CD4-positive, alpha-beta T cell treated with Interleukin-2 at 100 ng/mL for 4 hours (primary cell): Measurements from ENCODE around the gene ARPIN.
A peak's percentile ranks its signal among the peaks of the same experiment; 100 is the strongest.
"Not testable (repeated sequence)": the region's sequence is repeated elsewhere in the genome, so short reads cannot be mapped to it uniquely, and the experiment has no call there.

ENCODE experiments used
- DNase-seq: peaks from one replicate; pipeline ENCODE4 v3.0.0-alpha.2; 2020; ENCODE audit warnings: low spot score

Gene ARPIN

GRCh38 chr15:89910891-89911626 lies 1.7 kb downstream of the ARPIN start:
- no peak for DNase-seq

- DNase-seq: no peak
These were observed 3.1 kb downstream of the ARPIN start for GRCh38 chr15:89909611-89910010.

GRCh38 chr15:89908226-89908625 lies 4.5 kb downstream of the ARPIN start:
- no peak for DNase-seq

- DNase-seq: no peak
These were observed 5.5 kb downstream of the ARPIN start for GRCh38 chr15:89907289-89907688.

- no peak for DNase-seq
These were observed 6.8 kb downstream of the ARPIN start for GRCh38 chr15:89905846-89906378.

- DNase-seq: no peak
These were observed 8.2 kb downstream of the ARPIN start for GRCh38 chr15:89904519-89904918.

- no peak for DNase-seq
These were observed 9.0 kb downstream of the ARPIN start for GRCh38 chr15:89903858-89904130.

- no peak for DNase-seq
These were observed 9.5 kb downstream of the ARPIN start for GRCh38 chr15:89903015-89903857.

- no peak for DNase-seq
These were observed 11.9 kb downstream of the ARPIN start for GRCh38 chr15:89900849-89901248.

- no peak for DNase-seq
These were observed 12.7 kb downstream of the ARPIN start for GRCh38 chr15:89899951-89900567.

- no peak for DNase-seq
These were observed 13.3 kb downstream of the ARPIN start for GRCh38 chr15:89899295-89899945.

GRCh38 chr15:89898614-89899294 lies 14.0 kb downstream of the ARPIN start:
- peak; percentile 50 for DNase-seq

- DNase-seq: no peak
These were observed 14.6 kb downstream of the ARPIN start for GRCh38 chr15:89898146-89898545.

GRCh38 chr15:89893696-89894447 lies 18.9 kb downstream of the ARPIN start, which contains the start of gene AP3S2:
Gene AP3S2 (minus strand): TSS chr15:89893994. CDS start chr15:89893949, 45 bp downstream.
- DNase-seq: peak; percentile 90

GRCh38 chr15:89893027-89893426 lies 19.7 kb downstream of the ARPIN start:
- DNase-seq: no peak

- DNase-seq: no peak
These were observed 24.4 kb downstream of the ARPIN start for GRCh38 chr15:89888214-89888804.

GRCh38 chr15:89885611-89886010 lies 27.1 kb downstream of the ARPIN start:
- no peak for DNase-seq

- not testable (repeated sequence) for DNase-seq
These were observed 27.6 kb downstream of the ARPIN start for GRCh38 chr15:89885179-89885578.

GRCh38 chr15:89883518-89883917 lies 29.2 kb downstream of the ARPIN start:
- no peak for DNase-seq

- no peak for DNase-seq
These were observed 32.0 kb downstream of the ARPIN start for GRCh38 chr15:89880727-89881126.
